Activated CD4-positive, alpha-beta T cell treated with anti-CD3 and anti-CD28 coated beads, Interleukin-2, amount 10 ng/mL, durations not matched to agents 24 days and 14 days (primary cell): Measurements from ENCODE around the gene S100A4. TPM values are rescaled to one million over a fixed set of nuclear protein-coding genes. Genes with fewer than 3 reads are reported as not detected.
"Not testable (repeated sequence)": the region's sequence is repeated elsewhere in the genome, so short reads cannot be mapped to it uniquely, and the experiment has no call there.

Experiments
- DNase-seq: peaks from one replicate; pipeline ENCODE4 v3.0.0; 2022
- H3K27ac Mint-ChIP-seq: one replicate; pipeline ENCODE4 v1.8.0; 2022; ENCODE audit warnings: mild to moderate bottlenecking, mixed read lengths
- H3K27me3 Mint-ChIP-seq: one replicate; pipeline ENCODE4 v1.8.0; 2022; ENCODE audit warnings: mixed read lengths
- H3K36me3 Mint-ChIP-seq: one replicate; pipeline ENCODE4 v1.8.0; 2022; ENCODE audit warnings: low read depth, mild to moderate bottlenecking, mixed read lengths
- H3K4me1 Mint-ChIP-seq: one replicate; pipeline ENCODE4 v1.8.0; 2021; ENCODE audit warnings: mixed read lengths
- H3K4me3 Mint-ChIP-seq: one replicate; pipeline ENCODE4 v1.8.0; 2022; ENCODE audit warnings: mild to moderate bottlenecking, moderate library complexity, mixed read lengths
- H3K9me3 Mint-ChIP-seq: one replicate; pipeline ENCODE4 v1.8.0; 2021; ENCODE audit warnings: mixed read lengths
- intact Hi-C: fragments of 100-400 bp; cut with micrococcal nuclease; formaldehyde crosslinking; loops from one replicate; pipeline ENCODE4 v1.15.1; 2023
- total RNA-seq: library from RNA; stranded (reverse); gene quantifications from 2 replicates; pipeline ENCODE4 v1.2.3, GENCODE V29; 2022

The S100A4 gene
- total RNA-seq, 1 donor from 2014 or later: 134 TPM

DNA sequence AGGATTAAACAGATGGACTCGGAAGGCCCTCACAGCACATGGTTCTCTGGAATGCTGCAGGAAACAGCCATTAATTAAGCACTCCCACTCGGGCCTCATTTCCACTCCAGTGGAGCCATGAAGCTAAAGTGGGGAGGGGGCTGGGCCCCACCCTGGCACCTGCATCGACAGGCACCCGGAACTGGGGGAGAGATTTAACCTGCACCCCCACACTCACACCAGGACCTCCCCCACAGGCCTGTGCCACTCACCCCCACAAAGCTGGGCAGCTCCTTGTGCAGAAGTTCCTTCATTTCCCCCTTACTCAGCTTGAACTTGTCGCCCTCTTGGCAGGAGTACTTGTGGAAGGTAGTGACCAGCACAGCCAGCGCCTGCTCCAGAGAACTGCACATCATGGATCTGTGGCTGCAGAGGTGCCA, 17.9 kb upstream of the S100A4 start:
- Mint-ChIP-seq H3K27me3 (no peaks in the 10 kb centered on the region), H3K4me1 (peaks cover 28% of the 10 kb centered on the region), H3K27ac (no peak overlapping the region), H3K9me3 (no peaks in the 10 kb centered on the region), H3K4me3 (no peak overlapping the region), H3K36me3 (no peaks in the 10 kb centered on the region)
- no peak for DNase-seq
- intact Hi-C loops: no loop called here

DNA sequence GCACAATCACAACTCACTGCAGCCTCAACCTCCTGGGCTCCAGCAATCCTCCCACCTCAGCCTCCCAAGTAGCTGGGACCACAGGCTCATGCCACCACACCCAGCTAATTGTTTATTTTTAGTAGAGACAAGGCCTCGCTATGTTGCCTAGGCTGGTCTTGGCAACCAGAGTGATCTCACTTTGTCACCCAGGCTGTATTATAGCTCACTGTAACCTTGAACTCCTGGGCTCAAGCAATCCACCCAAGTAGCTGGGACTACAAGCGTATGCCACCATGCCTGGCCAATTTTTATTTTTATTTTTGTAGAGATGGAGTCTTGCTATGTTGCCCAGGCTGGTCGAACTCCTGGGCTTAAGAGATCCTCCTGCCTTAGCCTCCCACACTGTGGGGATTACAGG, 16.4 kb upstream of the S100A4 start:
- H3K9me3 Mint-ChIP-seq, intact Hi-C loops, H3K27me3 Mint-ChIP-seq: not testable (repeated sequence)

DNA sequence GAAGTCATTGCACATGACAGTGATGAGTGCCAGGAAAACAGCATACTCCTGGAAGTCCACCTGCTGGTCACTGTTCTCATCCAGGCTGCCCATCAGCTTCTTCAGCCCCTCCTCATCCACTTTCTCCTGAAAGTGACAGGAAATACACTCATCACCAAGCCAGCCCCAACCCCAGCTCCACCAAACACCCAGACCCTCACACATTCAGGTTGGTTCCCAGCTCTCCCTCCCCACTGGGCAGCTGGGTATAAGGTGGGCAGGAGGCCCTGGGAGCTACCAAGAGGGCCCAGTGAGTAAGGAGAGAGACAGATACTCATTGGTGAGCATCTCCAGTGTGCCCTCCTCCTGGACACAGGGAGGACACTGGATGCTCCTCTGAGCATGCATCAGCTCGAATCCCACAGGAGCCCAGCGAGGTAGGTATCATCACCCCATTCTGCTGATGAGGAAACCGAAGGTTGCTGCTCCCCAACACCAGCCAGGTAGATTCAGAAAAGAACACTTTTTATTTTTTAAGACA, 15.9 kb upstream of the S100A4 start:
- Mint-ChIP-seq H3K4me1 (peaks cover 12% of the 10 kb centered on the region), H3K9me3 (no peaks in the 10 kb centered on the region), H3K36me3 (no peaks in the 10 kb centered on the region), H3K4me3 (no peak overlapping the region), H3K27ac (no peak overlapping the region), H3K27me3 (no peaks in the 10 kb centered on the region)
- DNase-seq: no peak
- intact Hi-C loops: no loop called here

More for the DNA sequence above, 16.4 kb upstream of the S100A4 start:
- peaks cover 16% of the 10 kb centered on the region for H3K4me1 Mint-ChIP-seq
- not testable (repeated sequence) for H3K4me3 Mint-ChIP-seq, H3K36me3 Mint-ChIP-seq, DNase-seq, H3K27ac Mint-ChIP-seq

DNA sequence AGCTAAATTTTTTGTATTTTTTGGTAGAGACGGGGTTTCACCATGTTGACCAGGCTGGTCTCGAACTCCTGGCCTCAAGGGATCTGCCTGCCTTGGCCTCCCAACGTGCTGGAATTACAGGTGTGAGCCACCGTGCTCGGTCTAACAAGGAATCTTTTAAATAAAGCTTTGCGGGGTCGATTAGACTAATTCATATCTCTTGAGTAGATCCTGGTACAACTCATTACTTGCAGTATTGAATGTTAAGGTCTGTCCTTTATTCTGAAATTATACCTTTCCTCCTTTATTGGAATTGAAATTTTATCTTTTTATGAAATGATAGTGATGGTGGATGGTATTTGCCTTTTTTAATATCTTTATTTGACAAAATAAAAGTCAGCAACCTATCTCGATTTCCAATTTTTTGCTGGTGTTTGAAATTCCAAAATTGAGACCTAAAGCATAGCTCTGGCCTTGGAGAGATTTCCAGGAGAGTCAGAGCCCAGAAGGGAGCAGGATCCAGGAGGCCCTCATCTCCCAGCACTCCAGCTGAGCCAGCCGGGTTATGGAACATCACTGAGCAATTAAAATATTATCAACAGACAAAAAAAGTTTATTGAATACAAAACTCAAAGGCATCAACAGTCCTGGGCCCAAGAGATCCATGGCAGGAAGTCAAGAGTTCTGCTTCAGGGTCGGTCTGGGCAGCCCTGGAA, 15.3 kb upstream of the S100A4 start:
- Mint-ChIP-seq H3K36me3 (no peaks in the 10 kb centered on the region), H3K27me3 (no peaks in the 10 kb centered on the region)
- intact Hi-C loops: no loop called here

DNA sequence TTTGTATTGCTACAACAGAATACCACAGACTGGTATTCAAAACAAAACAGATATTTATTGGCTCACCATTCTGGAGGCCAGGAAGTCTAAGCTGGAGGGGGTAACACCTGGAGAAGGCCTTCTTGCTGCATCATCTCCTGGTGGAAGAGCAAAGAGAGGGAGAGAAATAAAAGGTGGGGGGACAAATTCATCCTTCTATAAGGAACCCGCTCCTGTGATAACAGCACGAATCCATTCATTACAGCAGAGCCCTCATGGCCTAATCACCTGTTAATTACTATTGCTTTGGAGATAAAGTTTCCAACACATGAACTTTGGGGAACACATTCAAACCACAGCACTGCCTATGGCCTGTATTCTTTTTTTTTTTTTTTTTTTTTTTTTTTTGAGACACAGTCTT, 14.6 kb upstream of the S100A4 start:
- intact Hi-C loops: no loop called here
- no peak for DNase-seq
- H3K9me3 Mint-ChIP-seq: no peaks in the 10 kb centered on the region
- no peaks in the 10 kb centered on the region for H3K36me3 Mint-ChIP-seq
- H3K4me1 Mint-ChIP-seq: peaks cover 7% of the 10 kb centered on the region
- H3K27me3 Mint-ChIP-seq: no peaks in the 10 kb centered on the region
- no peak overlapping the region for H3K27ac Mint-ChIP-seq
- H3K4me3 Mint-ChIP-seq: no peak overlapping the region

More for the DNA sequence above, 15.3 kb upstream of the S100A4 start:
- Mint-ChIP-seq H3K4me3 (no peak overlapping the region), H3K27ac (no peak overlapping the region), H3K9me3 (no peaks in the 10 kb centered on the region), H3K4me1 (peaks cover 11% of the 10 kb centered on the region)
- no peak for DNase-seq

DNA sequence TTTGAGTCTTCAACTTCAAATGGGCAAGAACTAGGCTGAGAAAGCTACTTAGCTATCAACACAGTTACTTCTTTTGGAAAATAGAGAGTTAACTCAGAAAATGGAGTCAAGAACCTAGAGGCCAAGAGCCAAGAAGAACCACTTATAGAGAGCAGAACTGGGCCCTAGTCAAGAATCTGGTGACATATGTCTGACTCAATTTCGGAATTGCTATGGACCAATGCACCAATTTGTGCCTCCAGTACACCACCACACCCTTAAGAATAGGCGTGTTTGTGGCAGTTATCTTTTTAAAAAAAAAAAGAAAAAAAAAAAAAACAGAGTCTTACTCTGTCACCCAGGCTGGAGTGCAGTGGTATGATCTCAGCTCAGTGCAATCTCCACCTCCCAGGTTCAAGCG, 12.3 kb upstream of the S100A4 start:
- no peaks in the 10 kb centered on the region for H3K36me3 Mint-ChIP-seq
- peaks cover 13% of the 10 kb centered on the region for H3K4me1 Mint-ChIP-seq
- H3K4me3 Mint-ChIP-seq: no peak overlapping the region
- DNase-seq: no peak
- intact Hi-C loops: no loop called here
- H3K27me3 Mint-ChIP-seq: no peaks in the 10 kb centered on the region
- no peak overlapping the region for H3K27ac Mint-ChIP-seq
- no peaks in the 10 kb centered on the region for H3K9me3 Mint-ChIP-seq

DNA sequence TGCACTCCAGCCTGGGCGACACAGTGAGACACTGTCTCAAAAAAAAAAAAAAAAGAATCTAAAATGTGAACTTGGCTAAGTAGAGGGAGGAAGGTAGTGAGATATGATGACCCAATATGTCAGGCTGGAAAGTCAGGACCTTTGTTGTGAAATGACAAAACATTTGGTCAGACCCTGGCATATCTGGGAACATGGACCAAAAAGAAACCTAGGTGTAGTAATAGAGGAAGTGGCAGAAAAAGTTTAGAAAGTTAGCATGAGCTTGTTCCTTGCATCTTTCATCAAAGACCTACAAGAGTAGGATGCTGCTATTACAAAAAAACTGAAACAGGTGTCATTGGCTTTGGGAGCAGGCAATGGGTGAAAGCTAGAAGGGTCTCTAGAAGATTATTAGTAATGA, 10.7 kb upstream of the S100A4 start:
- intact Hi-C loops: no loop called here

DNA sequence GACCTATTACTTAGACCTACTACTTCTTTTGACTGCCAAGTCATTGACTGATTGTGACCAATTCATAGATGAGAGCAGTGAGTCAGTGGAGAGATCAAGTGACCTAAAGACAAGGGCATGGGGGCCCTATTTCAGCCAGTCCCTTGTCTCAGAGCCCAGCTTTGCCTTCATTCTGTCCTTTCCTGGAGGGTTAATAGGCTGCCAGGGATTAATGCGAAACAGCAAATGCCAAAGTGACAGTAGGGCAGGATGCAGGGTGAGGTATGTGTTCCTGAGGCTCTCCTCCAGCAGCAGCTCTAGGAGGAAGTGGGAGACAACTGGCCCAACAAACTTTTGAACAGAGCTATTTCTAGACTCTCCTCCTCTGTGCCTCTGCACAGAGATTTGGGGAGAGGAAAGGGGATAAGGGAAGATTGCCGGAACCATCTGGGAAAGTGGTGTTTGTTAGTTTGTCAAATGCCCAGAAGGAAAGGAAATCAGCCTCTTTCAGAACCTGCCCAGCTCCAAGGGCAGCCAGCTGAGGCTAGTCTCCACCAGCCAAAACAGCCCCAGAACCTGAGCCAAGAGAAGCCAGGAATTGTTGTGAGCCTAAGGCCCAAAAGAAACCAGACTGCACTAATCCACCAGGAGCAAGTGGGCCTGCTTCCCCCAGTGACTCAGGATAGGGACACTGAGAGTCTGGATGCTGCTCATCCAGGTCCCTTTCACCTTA, 8.4 kb upstream of the S100A4 start:
- no peaks in the 10 kb centered on the region for H3K27me3 Mint-ChIP-seq
- H3K9me3 Mint-ChIP-seq: no peaks in the 10 kb centered on the region
- H3K4me1 Mint-ChIP-seq: peaks cover 16% of the 10 kb centered on the region
- H3K4me3 Mint-ChIP-seq: no peak overlapping the region
- no peak overlapping the region for H3K27ac Mint-ChIP-seq
- peak; percentile 56 for DNase-seq
- no peaks in the 10 kb centered on the region for H3K36me3 Mint-ChIP-seq
- intact Hi-C loops: no loop called here

More for the DNA sequence above, 10.7 kb upstream of the S100A4 start:
- Mint-ChIP-seq H3K4me1 (peaks cover 10% of the 10 kb centered on the region), H3K9me3 (no peaks in the 10 kb centered on the region), H3K36me3 (no peaks in the 10 kb centered on the region), H3K27me3 (no peaks in the 10 kb centered on the region), H3K4me3 (no peak overlapping the region), H3K27ac (no peak overlapping the region)
- DNase-seq: no peak

DNA sequence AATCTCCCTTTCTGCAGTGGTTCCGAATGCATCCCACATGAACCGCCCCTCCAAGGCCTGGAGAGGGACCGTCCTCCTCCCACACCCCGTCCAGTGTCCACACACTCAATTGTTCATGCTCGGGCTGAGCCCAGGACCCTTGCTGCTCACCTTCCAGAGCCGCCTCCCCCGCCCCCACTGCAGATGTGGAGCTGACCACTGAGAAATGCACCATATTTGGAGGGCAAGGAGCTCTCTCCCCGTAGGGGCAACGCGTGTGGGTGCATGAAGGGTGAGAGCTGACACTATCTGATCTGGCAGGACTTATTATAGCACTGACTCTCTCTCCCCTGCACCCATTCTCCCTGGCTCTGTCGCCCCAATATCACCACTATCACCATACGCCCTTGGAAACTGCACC, 7.5 kb upstream of the S100A4 start:
- Mint-ChIP-seq H3K9me3 (no peaks in the 10 kb centered on the region), H3K27ac (no peak overlapping the region), H3K4me3 (no peak overlapping the region), H3K4me1 (peaks cover 25% of the 10 kb centered on the region), H3K27me3 (no peaks in the 10 kb centered on the region), H3K36me3 (no peaks in the 10 kb centered on the region)
- intact Hi-C loops: no loop called here
- DNase-seq: no peak

DNA sequence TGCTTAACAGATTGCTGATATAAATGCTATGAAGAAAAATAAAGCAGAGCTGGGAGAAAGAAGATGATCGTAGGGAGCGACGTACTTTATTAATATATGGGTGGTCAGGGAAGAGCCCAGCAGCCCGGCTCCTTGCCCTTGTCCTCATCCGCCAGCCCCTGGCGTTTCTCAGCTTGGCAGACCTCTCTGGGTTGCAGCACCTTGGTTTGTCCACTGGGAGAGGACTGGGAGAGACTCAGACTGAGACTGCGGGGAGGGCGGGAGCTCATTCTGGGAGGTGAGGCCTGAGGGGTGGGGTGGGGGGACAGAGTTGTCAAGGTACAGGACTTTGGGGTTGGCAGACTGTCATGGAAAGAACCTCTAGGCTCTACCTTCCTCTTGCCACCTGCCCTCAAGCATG, 6.7 kb upstream of the S100A4 start:
- intact Hi-C loops: no loop called here
- no peak overlapping the region for H3K4me3 Mint-ChIP-seq
- no peaks in the 10 kb centered on the region for H3K9me3 Mint-ChIP-seq
- no peaks in the 10 kb centered on the region for H3K36me3 Mint-ChIP-seq
- no peak overlapping the region for H3K27ac Mint-ChIP-seq
- peaks cover 28% of the 10 kb centered on the region for H3K4me1 Mint-ChIP-seq
- DNase-seq: no peak
- no peaks in the 10 kb centered on the region for H3K27me3 Mint-ChIP-seq

DNA sequence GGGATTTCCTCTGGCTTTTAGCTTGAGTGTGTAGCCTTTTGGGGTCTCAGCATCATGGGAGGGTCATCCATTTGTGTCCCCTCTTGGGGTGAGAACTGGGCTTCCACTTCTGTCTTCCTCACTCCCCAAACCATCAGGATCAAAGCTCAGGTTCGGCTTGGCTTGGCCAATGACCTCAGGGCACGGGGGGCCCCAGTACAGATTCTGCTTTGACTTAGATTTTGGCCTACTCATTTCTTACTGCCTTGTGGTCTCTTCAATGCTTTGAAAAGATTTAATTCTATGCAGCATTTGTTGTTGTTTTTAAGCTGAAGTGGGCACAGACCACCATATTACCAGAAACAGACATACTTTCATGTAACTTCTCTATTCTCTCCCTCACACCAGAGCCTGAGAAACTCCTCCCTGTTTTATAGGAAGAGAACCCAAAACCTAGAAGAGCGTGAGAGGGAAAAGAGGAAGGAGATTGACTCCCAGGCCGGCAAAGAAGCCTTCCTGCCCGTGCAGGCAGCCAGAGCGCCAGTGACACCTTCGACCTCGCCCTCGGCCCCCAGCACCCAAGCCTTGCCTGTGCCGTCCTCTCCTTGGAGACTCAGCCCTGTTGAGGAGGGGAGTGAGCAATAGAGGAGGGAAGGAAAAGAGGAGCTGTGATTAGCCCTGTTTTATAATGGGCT, 5.4 kb upstream of the S100A4 start:
- Mint-ChIP-seq H3K4me1 (peaks cover 30% of the 10 kb centered on the region), H3K4me3 (no peak overlapping the region), H3K9me3 (no peaks in the 10 kb centered on the region), H3K27me3 (no peaks in the 10 kb centered on the region), H3K27ac (no peak overlapping the region), H3K36me3 (no peaks in the 10 kb centered on the region)
- intact Hi-C loops: no loop called here
- no peak for DNase-seq

DNA sequence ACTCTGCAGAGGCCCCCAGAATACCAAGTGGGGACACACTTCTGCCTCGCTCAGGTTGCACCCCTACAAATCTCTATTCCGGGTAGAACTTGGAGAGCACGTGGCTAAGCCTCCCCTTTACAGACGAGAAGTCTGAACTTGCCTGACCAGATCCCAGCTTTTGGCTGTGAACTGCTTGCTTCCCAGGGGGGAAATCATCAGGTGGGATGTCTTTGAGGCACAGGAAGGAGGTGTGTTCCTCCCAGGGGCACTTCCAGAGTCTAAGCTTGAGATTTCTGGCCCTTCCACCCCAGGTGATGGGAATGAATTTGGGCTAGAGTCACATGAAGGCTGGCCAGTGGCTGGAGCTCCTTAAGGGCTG, 4.8 kb upstream of the S100A4 start:
- Mint-ChIP-seq H3K9me3 (no peaks in the 10 kb centered on the region), H3K27ac (no peak overlapping the region), H3K4me3 (no peak overlapping the region), H3K4me1 (peaks cover 36% of the 10 kb centered on the region), H3K27me3 (no peaks in the 10 kb centered on the region), H3K36me3 (no peaks in the 10 kb centered on the region)
- intact Hi-C loops: no loop called here
- DNase-seq: no peak

DNA sequence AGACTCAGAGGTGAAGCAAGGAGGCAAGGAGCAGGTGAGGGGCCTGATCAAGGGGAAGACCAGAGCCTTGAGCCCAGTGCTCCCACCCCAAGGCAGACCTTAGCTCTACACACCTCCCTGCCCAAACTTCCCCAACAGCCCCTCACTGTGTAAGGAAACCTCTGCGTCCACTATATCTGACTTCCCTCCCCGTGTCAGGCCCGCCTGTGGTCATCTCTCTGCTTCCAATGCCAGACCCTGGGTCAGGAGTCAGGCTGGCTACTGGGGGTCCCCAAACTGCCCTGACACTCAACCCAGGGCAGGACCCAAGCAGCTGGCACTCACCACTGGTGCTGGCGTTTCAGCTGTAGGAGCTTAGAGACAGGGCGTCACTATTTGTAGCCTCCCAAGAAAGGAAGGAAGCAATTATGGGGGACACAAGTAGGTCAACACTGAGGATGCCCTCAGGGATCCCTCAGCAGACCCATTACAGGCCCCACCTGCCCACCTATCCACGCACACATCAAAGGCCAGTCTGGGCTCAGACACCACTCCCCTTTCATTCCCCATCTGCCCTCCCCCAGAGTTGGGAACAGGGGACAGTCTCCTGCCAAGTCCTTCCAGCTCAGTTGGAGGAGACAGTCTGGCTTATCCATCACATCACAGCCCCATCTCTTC, 4.3 kb upstream of the S100A4 start:
- Mint-ChIP-seq H3K27me3 (no peaks in the 10 kb centered on the region), H3K4me3 (no peak overlapping the region), H3K36me3 (peaks cover 2% of the 10 kb centered on the region), H3K27ac (no peak overlapping the region), H3K4me1 (peaks cover 41% of the 10 kb centered on the region), H3K9me3 (no peaks in the 10 kb centered on the region)
- intact Hi-C loops: no loop called here
- no peak for DNase-seq
